Upper lobe of left lung (tissue), 4 donors: ENCODE results near the gene WDFY3.

ENCODE experiments used
- CTCF ChIP-seq, 6 experiments: fragments of 450-650 bp in 4 of 6; fragments of 200-600 bp in 2 of 6; sonication (generic) in 2 of 6; IDR thresholded peaks; one replicate each; pipeline ENCODE4 v1.5.1; 2016 to 2019; ENCODE audit warnings: antibody characterized with exemption in 6 of 6
- EP300 ChIP-seq, 4 donors: sonication (generic); formaldehyde crosslinking; IDR thresholded peaks; one replicate each; pipeline ENCODE4 v1.5.1; 2017; ENCODE audit warnings: antibody characterized with exemption in 4 of 4, control low read depth in 2 of 4
- POLR2A ChIP-seq, 4 donors: fragments of 450-650 bp; IDR thresholded peaks; one replicate each; pipeline ENCODE4 v1.5.1; 2016 to 2017; ENCODE audit warnings: antibody characterized with exemption in 4 of 4, mild to moderate bottlenecking in 2 of 4
- POLR2AphosphoS5 ChIP-seq, 2 donors: sonication (generic); formaldehyde crosslinking; IDR thresholded peaks; one replicate each; pipeline ENCODE4 v1.5.1; 2017; ENCODE audit warnings: antibody characterized with exemption in 2 of 2

GRCh38 chr4:84631573-84631972 lies 334.9 kb downstream of the WDFY3 start:
- TF ChIP-seq CTCF (IDR thresholded peaks at IDR 0.05) (no peak), POLR2A (IDR thresholded peaks at IDR 0.05) (no peak), EP300 (IDR thresholded peaks at IDR 0.05) (no peak), POLR2AphosphoS5 (IDR thresholded peaks at IDR 0.05) (no peak)
